ENCODE results near the gene COPS9.

GRCh38 chr2:240109386-240109785, 26.7 kb downstream of the COPS9 start:
- TF ChIP-seq POLR2A (IDR thresholded peaks at IDR 0.05; ENCODE audit: extremely low read depth, insufficient read length) = no peak
- no peak for TF ChIP-seq CTCF (IDR thresholded peaks at IDR 0.05; ENCODE audit: low read depth, low read length)
- no peak for TF ChIP-seq MAX (IDR thresholded peaks at IDR 0.05; ENCODE audit: low read depth, low read length)
- TF ChIP-seq MYC (IDR thresholded peaks at IDR 0.05; ENCODE audit: low read depth, low read length) = no peak

Data from NB4 (cell line).